Measurements from ENCODE around the gene HLA-DPA1.

The HLA-DPA1 gene

GRCh38 chr6:33061987-33062386 lies 11.5 kb downstream of the HLA-DPA1 start:
- DNase-seq, result peak; percentile 45

GRCh38 chr6:33057222-33058150 lies 16.0 kb downstream of the HLA-DPA1 start:
- DNase-seq, result no peak

GRCh38 chr6:33053230-33053629 lies 20.2 kb downstream of the HLA-DPA1 start:
- no peak for DNase-seq

- no peak for DNase-seq
Observed at GRCh38 chr6:33052627-33053026, 20.8 kb downstream of the HLA-DPA1 start.

GRCh38 chr6:33050014-33050810 lies 23.2 kb downstream of the HLA-DPA1 start:
- no peak for DNase-seq

- peak; percentile 11 for DNase-seq
Observed at GRCh38 chr6:33049323-33050013, 24.0 kb downstream of the HLA-DPA1 start.

- DNase-seq, result no peak
Observed at GRCh38 chr6:33040157-33040556, 33.3 kb downstream of the HLA-DPA1 start.

GRCh38 chr6:33036535-33036934 lies 36.9 kb downstream of the HLA-DPA1 start:
- no peak for DNase-seq

GRCh38 chr6:33034554-33034953 lies 38.9 kb downstream of the HLA-DPA1 start:
- DNase-seq, result no peak

- DNase-seq, result no peak
Observed at GRCh38 chr6:33030245-33030644, 43.2 kb downstream of the HLA-DPA1 start.

GRCh38 chr6:33029328-33030184 lies 43.9 kb downstream of the HLA-DPA1 start:
- peak; percentile 64 for DNase-seq

GRCh38 chr6:33028220-33028849 lies 45.1 kb downstream of the HLA-DPA1 start:
- DNase-seq, result no peak

- no peak for DNase-seq
Observed at GRCh38 chr6:33024521-33024920, 48.9 kb downstream of the HLA-DPA1 start.

GRCh38 chr6:33023536-33023935 lies 49.9 kb downstream of the HLA-DPA1 start:
- DNase-seq, result no peak

GRCh38 chr6:33021917-33022316 lies 51.5 kb downstream of the HLA-DPA1 start:
- DNase-seq, result no peak

GRCh38 chr6:33019372-33019771 lies 54.1 kb downstream of the HLA-DPA1 start:
- no peak for DNase-seq

GRCh38 chr6:33018904-33019303 lies 54.5 kb downstream of the HLA-DPA1 start:
- peak; percentile 70 for DNase-seq

GRCh38 chr6:33018418-33018817 lies 55.0 kb downstream of the HLA-DPA1 start:
- DNase-seq, result no peak

GRCh38 chr6:33017694-33018353 lies 55.6 kb downstream of the HLA-DPA1 start:
- no peak for DNase-seq

GRCh38 chr6:33017018-33017417 lies 56.4 kb downstream of the HLA-DPA1 start:
- no peak for DNase-seq

GRCh38 chr6:33015798-33016197 lies 57.7 kb downstream of the HLA-DPA1 start:
- no peak for DNase-seq
